H9 (cell line): Measurements from ENCODE around the gene GRIN2A. TPM values are rescaled to one million over a fixed set of nuclear protein-coding genes. Genes with fewer than 3 reads are reported as not detected.

Experiments
- DNase-seq: peaks from one replicate; pipeline ENCODE4 v3.0.0-alpha.2; 2017
- H2AFZ ChIP-seq: one replicate; pipeline ENCODE4 v1.6.1; 2013; ENCODE audit warnings: mild to moderate bottlenecking, low read length, control low read depth, moderate library complexity
- H2AK5ac ChIP-seq: 2 replicates; pipeline ENCODE4 v1.6.1; 2013; ENCODE audit warnings: low read length, control low read depth, mixed read lengths; ENCODE audit not compliant: insufficient read length
- H2BK120ac ChIP-seq: one replicate; pipeline ENCODE4 v1.6.1; 2013; ENCODE audit warnings: low read depth, mild to moderate bottlenecking, low read length, control low read depth, inconsistent platforms; ENCODE audit not compliant: poor library complexity, severe bottlenecking
- H2BK12ac ChIP-seq: 2 replicates; pipeline ENCODE4 v1.6.1; 2013; ENCODE audit warnings: low read length, control low read depth, mixed read lengths, low read depth; ENCODE audit not compliant: insufficient read length
- H2BK15ac ChIP-seq: 2 replicates; pipeline ENCODE4 v1.6.1; 2013; ENCODE audit warnings: low read depth, low read length, control low read depth
- H2BK20ac ChIP-seq: one replicate; pipeline ENCODE4 v1.6.1; 2013; ENCODE audit warnings: low read depth, mild to moderate bottlenecking, low read length, control low read depth, inconsistent platforms; ENCODE audit not compliant: poor library complexity, severe bottlenecking
- H2BK5ac ChIP-seq: 2 replicates; pipeline ENCODE4 v1.6.1; 2013; ENCODE audit warnings: low read length, control low read depth, mixed read lengths; ENCODE audit not compliant: insufficient read length
- H3K14ac ChIP-seq: 2 replicates; pipeline ENCODE4 v1.6.1; 2013; ENCODE audit warnings: low read length, control low read depth; ENCODE audit not compliant: insufficient read depth
- H3K18ac ChIP-seq: 2 replicates; pipeline ENCODE4 v1.6.1; 2013; ENCODE audit warnings: low read depth, mild to moderate bottlenecking, mixed read lengths, low read length, control low read depth; ENCODE audit not compliant: insufficient read length
- H3K23ac ChIP-seq: 2 replicates; pipeline ENCODE4 v1.6.1; 2013; ENCODE audit warnings: low read length, control low read depth, mixed read lengths, low read depth; ENCODE audit not compliant: insufficient read length
- H3K23me2 ChIP-seq: 2 replicates; pipeline ENCODE4 v1.6.1; 2013; ENCODE audit warnings: low read depth, mild to moderate bottlenecking, mixed read lengths, low read length, control low read depth; ENCODE audit not compliant: insufficient read length, poor library complexity, severe bottlenecking
- H3K27ac ChIP-seq: 2 replicates; pipeline ENCODE4 v1.5.1; 2013; ENCODE audit warnings: low read length, control low read depth, mixed read lengths, low read depth; ENCODE audit not compliant: insufficient read length
- H3K27me3 ChIP-seq: 2 replicates; pipeline ENCODE4 v1.6.1; 2013; ENCODE audit warnings: low read length, control low read depth, inconsistent platforms; ENCODE audit not compliant: insufficient read depth
- H3K4ac ChIP-seq: 2 replicates; pipeline ENCODE4 v1.6.1; 2013; ENCODE audit warnings: low read depth, mild to moderate bottlenecking, control low read depth, inconsistent platforms, low read length, moderate library complexity
- H3K4me1 ChIP-seq: 2 replicates; pipeline ENCODE4 v1.6.1; 2013; ENCODE audit warnings: low read length, control low read depth, inconsistent platforms; ENCODE audit not compliant: insufficient read depth
- H3K4me2 ChIP-seq: 2 replicates; pipeline ENCODE4 v1.6.1; 2013; ENCODE audit warnings: low read length, control low read depth, mixed read lengths; ENCODE audit not compliant: insufficient read length, insufficient read depth
- H3K56ac ChIP-seq: 2 replicates; pipeline ENCODE4 v1.6.1; 2013; ENCODE audit warnings: low read depth, mild to moderate bottlenecking, mixed read lengths, low read length, control low read depth; ENCODE audit not compliant: insufficient read length
- H3K79me1 ChIP-seq: 2 replicates; pipeline ENCODE4 v1.6.1; 2013; ENCODE audit warnings: low read depth, mild to moderate bottlenecking, moderate library complexity, low read length, control low read depth, inconsistent platforms; ENCODE audit not compliant: insufficient read depth, poor library complexity, severe bottlenecking
- H3K79me2 ChIP-seq: 2 replicates; pipeline ENCODE4 v1.6.1; 2013; ENCODE audit warnings: low read length, control low read depth, inconsistent platforms; ENCODE audit not compliant: insufficient read depth
- H3K9ac ChIP-seq: 2 replicates; pipeline ENCODE4 v1.6.1; 2013; ENCODE audit warnings: low read length, control low read depth, mixed read lengths; ENCODE audit not compliant: insufficient read length; ENCODE audit errors: extremely low read depth
- H3K9me3 ChIP-seq: one replicate; pipeline ENCODE4 v1.6.1; 2013; ENCODE audit warnings: low read depth, low read length, inconsistent platforms; ENCODE audit not compliant: control insufficient read depth
- H3T11ph ChIP-seq: one replicate; pipeline ENCODE4 v1.6.1; 2013; ENCODE audit warnings: mild to moderate bottlenecking, low read length, control low read depth, inconsistent platforms
- H4K20me1 ChIP-seq: one replicate; pipeline ENCODE4 v1.6.1; 2013; ENCODE audit not compliant: control insufficient read depth, insufficient read length, insufficient read depth
- H4K5ac ChIP-seq: 2 replicates; pipeline ENCODE4 v1.6.1; 2013; ENCODE audit warnings: low read depth, mild to moderate bottlenecking, mixed read lengths, low read length, control low read depth; ENCODE audit not compliant: insufficient read length
- H4K8ac ChIP-seq: replicated peaks from 2 replicates; pipeline ENCODE4 v1.6.1; 2013; ENCODE audit warnings: low read length, control low read depth, mixed read lengths, low read depth; ENCODE audit not compliant: insufficient read length
- H4K91ac ChIP-seq: 2 replicates; pipeline ENCODE4 v1.6.1; 2013; ENCODE audit warnings: low read depth, mild to moderate bottlenecking, moderate library complexity, mixed read lengths, low read length, control low read depth; ENCODE audit not compliant: insufficient read length
- H3K27ac Mint-ChIP-seq, 3 experiments: 2 replicates in 2 of 3; 3 replicates in 1 of 3; pipeline ENCODE4 v1.8.0; 2020 to 2021; ENCODE audit warnings: mixed read lengths in 3 of 3, mild to moderate bottlenecking in 1 of 3, moderate library complexity in 1 of 3
- H3K27me3 Mint-ChIP-seq: 2 replicates; pipeline ENCODE4 v1.8.0; 2021; ENCODE audit warnings: low read depth, mild to moderate bottlenecking, moderate library complexity, mixed read lengths
- H3K36me3 Mint-ChIP-seq, 3 experiments: 2 replicates in 2 of 3; 3 replicates in 1 of 3; pipeline ENCODE4 v1.8.0; 2020 to 2021; ENCODE audit warnings: low read depth in 3 of 3, mixed read lengths in 3 of 3; ENCODE audit not compliant: insufficient read depth in 1 of 3
- H3K4me1 Mint-ChIP-seq, 2 experiments: 2 replicates each; pipeline ENCODE4 v1.8.0; 2020; ENCODE audit warnings: mixed read lengths in 2 of 2
- H3K4me3 Mint-ChIP-seq, 2 experiments: 2 replicates in 1 of 2; 3 replicates in 1 of 2; pipeline ENCODE4 v1.8.0; 2020 to 2021; ENCODE audit warnings: mild to moderate bottlenecking in 2 of 2, mixed read lengths in 2 of 2, moderate library complexity in 1 of 2
- H3K9me3 Mint-ChIP-seq, 2 experiments: 2 replicates in 1 of 2; 3 replicates in 1 of 2; pipeline ENCODE4 v1.8.0; 2020; ENCODE audit warnings: mild to moderate bottlenecking in 2 of 2, mixed read lengths in 2 of 2, moderate library complexity in 1 of 2
- CTCF ChIP-seq: fragments of 200-600 bp; sonication (generic); conservative IDR thresholded peaks from 3 replicates; pipeline ENCODE4 v1.8.0; 2021; ENCODE audit warnings: antibody characterized with exemption, mild to moderate bottlenecking
- WGBS: extraction: QIAGEN DNeasy Blood & Tissue Kit; methylation state at CpG from one replicate; pipeline ENCODE4 v1.1.7; 2013; ENCODE audit warnings: missing lambda C conversion rate, low lambda C conversion rate, mixed read lengths; ENCODE audit not compliant: insufficient read length; ENCODE audit errors: extremely low coverage; 5-methylcytosine and 5-hydroxymethylcytosine counted together
- total RNA-seq: library from RNA; stranded (reverse); gene quantifications from 2 replicates; pipeline ENCODE4 v1.2.1, GENCODE V29; 2021

GRIN2A gene
- total RNA-seq, 1 experiment from 2014 or later = 1.5 TPM

- Histone ChIP-seq H3K4me2 (no peak overlapping the region), H3K27me3 (no peaks in the 10 kb centered on the region; the same call in 1 of the 2 replicates), H4K5ac (no peak overlapping the region), H2BK120ac (no peak overlapping the region), H2BK15ac (no peak overlapping the region), H3K27ac (no peak overlapping the region), H3K4ac (no peak overlapping the region), H3K79me1 (no peaks in the 10 kb centered on the region), H4K91ac (no peak overlapping the region), H2AK5ac (no peak overlapping the region), H4K20me1 (no peaks in the 10 kb centered on the region), H3K9ac (no peak overlapping the region), H2AFZ (no peak overlapping the region), H3K23me2 (no peaks in the 10 kb centered on the region), H4K8ac (no peak overlapping the region), H3K9me3 (no peaks in the 10 kb centered on the region), H3K56ac (no peak overlapping the region), H3K23ac (no peak overlapping the region), H2BK20ac (no peak overlapping the region), H3K79me2 (no peaks in the 10 kb centered on the region), H3K4me1 (peaks cover 5% of the 10 kb centered on the region), H2BK5ac (no peak overlapping the region), H3K14ac (no peak overlapping the region), H3T11ph (no peak overlapping the region), H2BK12ac (no peak overlapping the region), H3K18ac (no peak overlapping the region)
- Mint-ChIP-seq H3K27me3 (peaks cover 7% of the 10 kb centered on the region), H3K27ac (no peak overlapping the region), H3K36me3 (no peaks in the 10 kb centered on the region), H3K4me3 (no peak overlapping the region), H3K9me3 (no peaks in the 10 kb centered on the region; a peak in 1 of 5 replicates), H3K4me1 (peaks cover 22 to 29% of the 10 kb centered on the region in 2 experiments)
- DNase-seq = no peak
- WGBS = no CpG with 5 or more reads among the region's 5 CpGs
- TF ChIP-seq CTCF = no peak
Measured at GRCh38 chr16:9943121-9943520, 239.1 kb downstream of the GRIN2A start.
